GM10248 (cell line): Measurements from ENCODE around the gene HFE.
"Not testable (repeated sequence)": the region's sequence is repeated elsewhere in the genome, so short reads cannot be mapped to it uniquely, and the experiment has no call there.

Source experiments
- CTCF ChIA-PET: fragments of 300-600 bp; sonication (Branson Sonifier 250); formaldehyde crosslinking; extraction: SDS; loops from one replicate; lab custom pipeline; 2021; ENCODE audit warnings: antibody characterized with exemption; lab: Yijun Ruan, JAX
- POLR2A ChIA-PET: fragments of 350-650 bp; sonication (Branson Sonifier 250); formaldehyde crosslinking; extraction: SDS; loops from one replicate; lab custom pipeline; 2020; ENCODE audit warnings: antibody characterized with exemption; lab: Yijun Ruan, JAX
- DNase-seq: peaks from one replicate; pipeline ENCODE4 v3.0.0; 2012; ENCODE audit errors: extremely low spot score
- TF ChIP-seq, protein P1 (sequence below): IDR thresholded peaks from 2 replicates; pipeline ENCODE4 v1.5.1; 2012; ENCODE audit warnings: mild to moderate bottlenecking, low read depth; ENCODE audit errors: extremely low read depth, missing control alignments, control extremely low read depth

The HFE gene

GRCh38 chr6:26107935-26108334 is 20.7 kb downstream of the HFE start:
- DNase-seq, result no peak
- TF ChIP-seq, protein P1, sequence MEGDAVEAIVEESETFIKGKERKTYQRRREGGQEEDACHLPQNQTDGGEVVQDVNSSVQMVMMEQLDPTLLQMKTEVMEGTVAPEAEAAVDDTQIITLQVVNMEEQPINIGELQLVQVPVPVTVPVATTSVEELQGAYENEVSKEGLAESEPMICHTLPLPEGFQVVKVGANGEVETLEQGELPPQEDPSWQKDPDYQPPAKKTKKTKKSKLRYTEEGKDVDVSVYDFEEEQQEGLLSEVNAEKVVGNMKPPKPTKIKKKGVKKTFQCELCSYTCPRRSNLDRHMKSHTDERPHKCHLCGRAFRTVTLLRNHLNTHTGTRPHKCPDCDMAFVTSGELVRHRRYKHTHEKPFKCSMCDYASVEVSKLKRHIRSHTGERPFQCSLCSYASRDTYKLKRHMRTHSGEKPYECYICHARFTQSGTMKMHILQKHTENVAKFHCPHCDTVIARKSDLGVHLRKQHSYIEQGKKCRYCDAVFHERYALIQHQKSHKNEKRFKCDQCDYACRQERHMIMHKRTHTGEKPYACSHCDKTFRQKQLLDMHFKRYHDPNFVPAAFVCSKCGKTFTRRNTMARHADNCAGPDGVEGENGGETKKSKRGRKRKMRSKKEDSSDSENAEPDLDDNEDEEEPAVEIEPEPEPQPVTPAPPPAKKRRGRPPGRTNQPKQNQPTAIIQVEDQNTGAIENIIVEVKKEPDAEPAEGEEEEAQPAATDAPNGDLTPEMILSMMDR, result no peak
- POLR2A ChIA-PET, result interaction anchor here (2.1 kb wide), 1 partner anchor 16 kb away, joined by 16 read pairs; a partner anchor contains a TSS
- CTCF ChIA-PET, result interaction anchor here (1.4 to 3.6 kb wide), 7 partner anchors 11 to 87 kb away, joined by 3 to 18 read pairs (median 4); a partner anchor contains a TSS

DNA sequence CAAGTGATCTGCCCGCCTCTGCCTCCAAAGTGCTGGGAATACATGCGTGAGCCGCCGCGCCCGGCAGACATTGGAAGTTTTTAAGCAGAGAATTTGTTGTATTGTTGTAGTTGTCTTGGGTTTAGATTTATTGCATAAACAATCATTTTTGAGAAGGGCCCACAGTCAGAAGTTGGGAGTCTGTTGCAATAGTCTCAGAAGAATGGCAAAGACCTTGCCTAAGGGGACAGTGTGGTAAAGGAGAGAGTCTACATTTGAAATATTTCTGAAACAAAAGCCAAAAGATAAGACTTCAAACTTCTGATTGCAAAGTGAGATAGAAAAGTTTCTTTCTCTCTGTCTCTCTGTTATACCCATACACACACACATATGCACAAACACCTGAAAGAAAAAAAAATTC is 22.5 kb downstream of the HFE start:
- CTCF ChIA-PET, result interaction anchor here (3.5 to 3.6 kb wide), 2 partner anchors 13 to 45 kb away, joined by 13 to 18 read pairs; no protein-coding TSS in a partner anchor
- no peak for DNase-seq
- TF ChIP-seq, protein P1, result no peak
- POLR2A ChIA-PET, result interaction anchor here (1.5 kb wide), 1 partner anchor 14 kb away, joined by 6 read pairs; a partner anchor contains a TSS

- TF ChIP-seq, protein P1, result no peak
- ChIA-PET POLR2A (interaction anchor here (0.5 to 0.6 kb wide), 2 partner anchors 9 to 10 kb away, joined by 4 to 11 read pairs; a partner anchor contains a TSS), CTCF (no interaction called here)
- no peak for DNase-seq
Measured at GRCh38 chr6:26113570-26113969, 26.3 kb downstream of the HFE start.

DNA sequence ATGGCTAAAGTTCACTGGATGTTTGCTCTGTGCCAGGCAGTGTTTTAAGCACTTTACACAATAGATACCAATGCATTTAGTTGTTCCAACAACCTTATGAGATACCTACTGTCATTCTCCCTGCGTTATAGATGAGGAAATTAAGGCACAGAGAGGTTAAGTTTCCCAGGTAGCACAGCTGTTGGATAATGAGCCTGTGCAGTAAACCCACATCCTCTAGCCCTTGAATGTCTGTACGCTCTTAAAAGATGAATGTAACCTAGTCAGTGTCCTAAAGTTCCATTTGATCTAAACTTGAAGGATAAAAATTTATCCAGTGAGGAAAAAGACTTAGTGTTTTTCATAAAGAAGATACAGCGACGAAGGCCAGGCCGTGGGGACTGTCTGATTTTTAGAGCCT is 28.0 kb downstream of the HFE start:
- ChIA-PET POLR2A (no interaction called here), CTCF (no interaction called here)
- TF ChIP-seq, protein P1, result no peak
- no peak for DNase-seq

GRCh38 chr6:26116267-26116666 is 29.0 kb downstream of the HFE start:
- ChIA-PET POLR2A (no interaction called here), CTCF (no interaction called here)
- no peak for DNase-seq
- TF ChIP-seq, protein P1, result no peak

- CTCF ChIA-PET, result interaction anchor here (0.6 to 1.4 kb wide), 3 partner anchors 12 to 32 kb away, joined by 3 read pairs; partner anchors contain the start of gene HFE
- TF ChIP-seq, protein P1, result no peak
- POLR2A ChIA-PET, result interaction anchor here (0.6 kb wide), 1 partner anchor 16 kb away, joined by 7 read pairs; no protein-coding TSS in a partner anchor
- no peak for DNase-seq
Measured at GRCh38 chr6:26118999-26119398, 31.8 kb downstream of the HFE start.

DNA sequence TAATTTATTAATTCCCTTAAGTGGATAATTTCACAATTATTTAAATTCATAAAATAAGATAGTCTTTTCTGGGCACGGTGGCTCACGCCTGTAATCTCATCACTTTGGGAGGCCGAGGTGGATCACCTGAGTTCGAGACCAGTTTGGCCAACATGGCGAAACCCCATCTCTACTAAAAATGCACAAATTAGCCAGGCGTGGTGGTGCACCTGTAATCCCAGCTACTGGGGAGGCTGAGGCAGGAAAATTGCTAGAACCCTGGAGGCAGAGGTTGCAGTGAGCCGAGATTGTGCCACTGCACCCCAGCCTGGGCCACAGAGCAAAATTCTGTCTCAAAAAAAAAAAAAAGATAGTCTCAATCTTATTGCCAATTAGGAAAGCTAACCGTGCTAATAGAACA is 32.9 kb downstream of the HFE start:
- DNase-seq, POLR2A ChIA-PET: not testable (repeated sequence)
- CTCF ChIA-PET, result interaction anchor here (0.6 to 1.4 kb wide), 2 partner anchors 33 to 37 kb away, joined by 3 read pairs; partner anchors contain the start of gene HFE
